Memory B cell (primary cell): ENCODE data around the gene NPIPB12.
"Not testable (repeated sequence)": the region's sequence is repeated elsewhere in the genome, so short reads cannot be mapped to it uniquely, and the experiment has no call there.

Experiments
- ATAC-seq: fragments of 150-1000 bp; cut with Tn5 transposase; 2 replicates; pipeline ENCODE4 v1.10.0; 2021; ENCODE audit warnings: low read depth, mild to moderate bottlenecking, moderate library complexity
- DNase-seq, 2 donors: peaks; one replicate each; pipeline ENCODE4 v3.0.0; 2022; ENCODE audit warnings: low spot score in 2 of 2
- H3K27ac Mint-ChIP-seq: one replicate; pipeline ENCODE4 v1.8.0; 2022; ENCODE audit warnings: mild to moderate bottlenecking, moderate library complexity, mixed read lengths
- H3K27me3 Mint-ChIP-seq: one replicate; pipeline ENCODE4 v1.8.0; 2022; ENCODE audit warnings: mixed read lengths
- H3K36me3 Mint-ChIP-seq: one replicate; pipeline ENCODE4 v1.8.0; 2022; ENCODE audit warnings: mild to moderate bottlenecking, mixed read lengths
- H3K4me1 Mint-ChIP-seq: one replicate; pipeline ENCODE4 v1.8.0; 2022; ENCODE audit warnings: mixed read lengths
- H3K4me3 Mint-ChIP-seq: one replicate; pipeline ENCODE4 v1.8.0; 2022; ENCODE audit warnings: mild to moderate bottlenecking, moderate library complexity, mixed read lengths
- H3K9me3 Mint-ChIP-seq: one replicate; pipeline ENCODE4 v1.8.0; 2022; ENCODE audit warnings: mixed read lengths

The NPIPB12 gene

GRCh38 chr16:29453754-29454153 is 52.5 kb downstream of the NPIPB12 start:
- not testable (repeated sequence) for H3K9me3 Mint-ChIP-seq, H3K27me3 Mint-ChIP-seq, H3K36me3 Mint-ChIP-seq, DNase-seq, H3K4me1 Mint-ChIP-seq, H3K4me3 Mint-ChIP-seq, H3K27ac Mint-ChIP-seq
- ATAC-seq: peak; percentile 21
